EH (cell line): ENCODE data around the gene CYTIP.
"Not testable (repeated sequence)": the region's sequence is repeated elsewhere in the genome, so short reads cannot be mapped to it uniquely, and the experiment has no call there.

Experiments used
- DNase-seq: peaks from one replicate; pipeline ENCODE4 v3.0.0-alpha.2; 2015; ENCODE audit warnings: low read depth

CYTIP gene

GRCh38 chr2:157424374-157424773 is 19.5 kb downstream of the CYTIP start:
- DNase-seq, result no peak

- no peak for DNase-seq
These were observed 21.9 kb downstream of the CYTIP start for GRCh38 chr2:157421964-157422363.

GRCh38 chr2:157421331-157421944 is 22.5 kb downstream of the CYTIP start:
- DNase-seq, result no peak

- peak; percentile 24 for DNase-seq
These were observed 23.0 kb downstream of the CYTIP start for GRCh38 chr2:157420771-157421323.

- no peak for DNase-seq
These were observed 24.8 kb downstream of the CYTIP start for GRCh38 chr2:157419031-157419575.

GRCh38 chr2:157418239-157418641 is 25.6 kb downstream of the CYTIP start:
- DNase-seq, result no peak

- no peak for DNase-seq
These were observed 28.2 kb downstream of the CYTIP start for GRCh38 chr2:157415591-157416101.

GRCh38 chr2:157414050-157414449 is 29.8 kb downstream of the CYTIP start:
- no peak for DNase-seq

- DNase-seq, result no peak
These were observed 30.4 kb downstream of the CYTIP start for GRCh38 chr2:157413326-157414035.

GRCh38 chr2:157411624-157412336 is 32.1 kb downstream of the CYTIP start:
- DNase-seq, result no peak

GRCh38 chr2:157405398-157405797 is 38.5 kb downstream of the CYTIP start:
- not testable (repeated sequence) for DNase-seq

- no peak for DNase-seq
These were observed 39.5 kb downstream of the CYTIP start for GRCh38 chr2:157404363-157404762.

- DNase-seq, result not testable (repeated sequence)
These were observed 40.9 kb downstream of the CYTIP start for GRCh38 chr2:157402801-157403485.

- DNase-seq, result no peak
These were observed 48.1 kb downstream of the CYTIP start for GRCh38 chr2:157395811-157396210.

GRCh38 chr2:157394928-157395327 is 49.0 kb downstream of the CYTIP start:
- DNase-seq, result no peak

GRCh38 chr2:157393348-157393747 is 50.5 kb downstream of the CYTIP start:
- no peak for DNase-seq

- no peak for DNase-seq
These were observed 55.1 kb downstream of the CYTIP start for GRCh38 chr2:157388827-157389226.

- DNase-seq, result no peak
These were observed 57.1 kb downstream of the CYTIP start for GRCh38 chr2:157386747-157387146.

- no peak for DNase-seq
These were observed 57.6 kb downstream of the CYTIP start for GRCh38 chr2:157386247-157386646.

GRCh38 chr2:157377861-157378260 is 66.0 kb downstream of the CYTIP start:
- no peak for DNase-seq

- peak; percentile 6 for DNase-seq
These were observed 67.8 kb downstream of the CYTIP start for GRCh38 chr2:157376041-157376440.

GRCh38 chr2:157375384-157375783 is 68.5 kb downstream of the CYTIP start:
- no peak for DNase-seq
